Measurements from ENCODE around the gene PTPA. TPM values are rescaled to one million over a fixed set of nuclear protein-coding genes. Genes with fewer than 3 reads are reported as not detected.

The PTPA gene
- total and polyA plus RNA-seq, 2 of the 4 experiments (the other 2 are of a cell fraction): 124 to 149 TPM

DNA sequence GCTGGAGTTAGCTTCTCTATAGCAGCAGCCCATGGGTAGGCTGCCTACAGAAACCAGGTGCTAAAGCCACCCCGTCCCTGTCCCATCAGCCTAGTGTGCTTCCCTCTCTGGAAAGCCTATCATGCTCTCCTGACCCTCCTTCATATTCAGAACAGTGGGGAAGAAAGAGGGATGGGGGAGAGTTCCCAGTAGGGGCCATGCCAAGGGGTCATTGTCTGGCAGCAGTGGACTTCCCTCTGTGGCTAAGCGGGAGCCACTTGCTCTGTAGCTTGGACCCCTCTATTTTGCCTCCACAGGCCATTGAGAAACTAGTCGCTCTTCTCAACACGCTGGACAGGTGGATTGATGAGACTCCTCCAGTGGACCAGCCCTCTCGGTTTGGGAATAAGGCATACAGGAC, 17.5 kb downstream of the PTPA start:
- CTCF ChIA-PET: interaction anchor here (0.7 kb wide), 1 partner anchor 468 kb away, joined by 4 read pairs; no protein-coding TSS in a partner anchor
- H3K27me3 ChIP-seq (ENCODE audit: control insufficient read depth, insufficient read depth, low read length): no peaks in the 10 kb centered on the region

More for the DNA sequence above, 17.5 kb downstream of the PTPA start:
- Histone ChIP-seq H3K56ac (ENCODE audit: extremely low read depth, insufficient read depth, low read length) (no peak overlapping the region), H3K9me1 (ENCODE audit: insufficient read depth, low read length) (peaks cover 8% of the 10 kb centered on the region; the same call in 1 of the 2 replicates), H3K9me3 (ENCODE audit: control insufficient read depth, insufficient read depth, low read length) (no peaks in the 10 kb centered on the region), H3K4me3 (ENCODE audit: insufficient read depth, low read depth, low read length) (no peak overlapping the region), H3K4ac (ENCODE audit: low read depth, low read length) (no peak overlapping the region), H4K20me1 (ENCODE audit: insufficient read depth, low read length) (no peaks in the 10 kb centered on the region; the same call in 1 of the 2 replicates), H2AK9ac (replicated peaks; ENCODE audit: low read depth, low read length, poor library complexity) (no peak overlapping the region), H3K9ac (ENCODE audit: low read depth, low read length) (no peak overlapping the region), H2BK120ac (ENCODE audit: low read depth, low read length) (no peak overlapping the region), H4K5ac (ENCODE audit: low read depth, low read length) (no peak overlapping the region), H2AK5ac (ENCODE audit: low read depth, low read length) (no peak overlapping the region), H3K14ac (replicated peaks; ENCODE audit: low read depth, low read length) (no peak overlapping the region), H2BK20ac (ENCODE audit: low read depth, low read length) (no peak overlapping the region), H3K79me1 (ENCODE audit: low read depth in 1 of 2, low read length in 2 of 2) (peaks cover 15 to 61% of the 10 kb centered on the region in 2 experiments; a peak in 3 of 4 replicates), H4K8ac (ENCODE audit: low read depth in 2 of 2, low read length in 2 of 2) (no peak overlapping the region), H3K23ac (ENCODE audit: low read depth, low read length) (no peak overlapping the region), H3K4me1 (ENCODE audit: control insufficient read depth, insufficient read depth, low read length) (no peaks in the 10 kb centered on the region), H3K27ac (ENCODE audit: insufficient read depth, low read length) (no peak overlapping the region), H2BK5ac (ENCODE audit: low read depth, low read length, poor library complexity, severe bottlenecking) (no peak overlapping the region), H3K4me2 (ENCODE audit: low read depth, low read length) (no peak overlapping the region), H2AFZ (replicated peaks; ENCODE audit: low read length, poor library complexity) (no peak overlapping the region), H3K18ac (ENCODE audit: low read depth, low read length) (no peak overlapping the region), H2BK15ac (ENCODE audit: low read depth, low read length) (no peak overlapping the region), H3K36me3 (ENCODE audit: control insufficient read depth, insufficient read depth, low read length) (peaks cover 34% of the 10 kb centered on the region), H4K91ac (ENCODE audit: insufficient read depth, low read depth, low read length) (no peak overlapping the region)
- ATAC-seq (ENCODE audit: low read depth) (no peak), DNase-seq (no peak)
- TF ChIP-seq, protein P1, sequence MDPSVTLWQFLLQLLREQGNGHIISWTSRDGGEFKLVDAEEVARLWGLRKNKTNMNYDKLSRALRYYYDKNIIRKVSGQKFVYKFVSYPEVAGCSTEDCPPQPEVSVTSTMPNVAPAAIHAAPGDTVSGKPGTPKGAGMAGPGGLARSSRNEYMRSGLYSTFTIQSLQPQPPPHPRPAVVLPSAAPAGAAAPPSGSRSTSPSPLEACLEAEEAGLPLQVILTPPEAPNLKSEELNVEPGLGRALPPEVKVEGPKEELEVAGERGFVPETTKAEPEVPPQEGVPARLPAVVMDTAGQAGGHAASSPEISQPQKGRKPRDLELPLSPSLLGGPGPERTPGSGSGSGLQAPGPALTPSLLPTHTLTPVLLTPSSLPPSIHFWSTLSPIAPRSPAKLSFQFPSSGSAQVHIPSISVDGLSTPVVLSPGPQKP (IDR thresholded peaks at IDR 0.05; ENCODE audit: borderline replicate concordance, low read depth, low read length): no peak
- TF ChIP-seq CEBPB (IDR thresholded peaks at IDR 0.05; ENCODE audit: low read depth, low read length): no peak
- TF ChIP-seq MAZ (IDR thresholded peaks at IDR 0.05; ENCODE audit: borderline replicate concordance, low read depth, low read length): no peak
- TF ChIP-seq, protein P2, sequence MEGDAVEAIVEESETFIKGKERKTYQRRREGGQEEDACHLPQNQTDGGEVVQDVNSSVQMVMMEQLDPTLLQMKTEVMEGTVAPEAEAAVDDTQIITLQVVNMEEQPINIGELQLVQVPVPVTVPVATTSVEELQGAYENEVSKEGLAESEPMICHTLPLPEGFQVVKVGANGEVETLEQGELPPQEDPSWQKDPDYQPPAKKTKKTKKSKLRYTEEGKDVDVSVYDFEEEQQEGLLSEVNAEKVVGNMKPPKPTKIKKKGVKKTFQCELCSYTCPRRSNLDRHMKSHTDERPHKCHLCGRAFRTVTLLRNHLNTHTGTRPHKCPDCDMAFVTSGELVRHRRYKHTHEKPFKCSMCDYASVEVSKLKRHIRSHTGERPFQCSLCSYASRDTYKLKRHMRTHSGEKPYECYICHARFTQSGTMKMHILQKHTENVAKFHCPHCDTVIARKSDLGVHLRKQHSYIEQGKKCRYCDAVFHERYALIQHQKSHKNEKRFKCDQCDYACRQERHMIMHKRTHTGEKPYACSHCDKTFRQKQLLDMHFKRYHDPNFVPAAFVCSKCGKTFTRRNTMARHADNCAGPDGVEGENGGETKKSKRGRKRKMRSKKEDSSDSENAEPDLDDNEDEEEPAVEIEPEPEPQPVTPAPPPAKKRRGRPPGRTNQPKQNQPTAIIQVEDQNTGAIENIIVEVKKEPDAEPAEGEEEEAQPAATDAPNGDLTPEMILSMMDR (conservative IDR thresholded peaks at IDR 0.05; ENCODE audit: low read depth, low read length): no peak
- TF ChIP-seq NFE2L2 (IDR thresholded peaks at IDR 0.05; ENCODE audit: low read depth, low read length): no peak
- no peak for TF ChIP-seq MAFK (IDR thresholded peaks at IDR 0.05; ENCODE audit: low read depth, low read length)
- TF ChIP-seq POLR2A (IDR thresholded peaks at IDR 0.05; ENCODE audit: low read depth, low read length): no peak
- TF ChIP-seq BHLHE40 (IDR thresholded peaks at IDR 0.05; ENCODE audit: low read depth, low read length): no peak
- BruUV-seq (replicated peaks): no TSS peak
- in situ Hi-C loops (cut with MboI; ENCODE audit: low sequenced_read_pairs): no loop called here
- intact Hi-C loops (cut with micrococcal nuclease): no loop called here
- dilution Hi-C loops (cut with HindIII; ENCODE audit: low sequenced_read_pairs, unreplicated experiment): no loop called here
- 71% methylated on average over 1 of the region's 5 CpGs; no CpG with 5 or more reads in 1 of the 2 experiments for WGBS, 2 experiments (ENCODE audit: extremely low coverage in 2 of 2, insufficient read length in 1 of 2)
- POLR2A ChIA-PET (ENCODE audit: unreplicated experiment): interaction anchor here (0.6 kb wide), 1 partner anchor 420 kb away, joined by 4 read pairs; no protein-coding TSS in a partner anchor

Measured in IMR-90 (cell line).